AML-193 (cell line): ENCODE data around the gene SPON1.

ENCODE experiments used
- DNase-seq, 2 experiments: peaks; one replicate each; lab custom pipeline; 2025; lab: John Stamatoyannopoulos, UW

Gene SPON1

DNA sequence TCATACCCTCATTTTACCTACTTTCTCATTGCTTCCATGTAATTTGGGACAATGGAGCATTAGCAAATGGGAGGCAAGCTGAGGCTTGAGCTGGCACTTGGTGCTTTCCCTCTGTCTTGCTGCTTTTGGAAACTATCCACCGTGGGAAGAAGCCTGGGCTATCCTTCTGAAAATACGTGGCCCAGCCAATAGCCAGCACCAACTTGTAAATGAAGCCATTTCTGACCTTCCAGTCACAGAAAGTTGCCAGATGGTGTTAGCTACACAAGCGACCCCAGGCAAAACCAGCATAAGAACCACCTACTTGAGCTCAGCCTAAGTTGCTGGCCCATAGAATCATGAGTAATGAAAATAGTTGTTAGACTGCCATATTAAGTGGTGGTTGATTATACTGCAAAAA is 18.5 kb upstream of the SPON1 start:
- DNase-seq, result no peak

DNA sequence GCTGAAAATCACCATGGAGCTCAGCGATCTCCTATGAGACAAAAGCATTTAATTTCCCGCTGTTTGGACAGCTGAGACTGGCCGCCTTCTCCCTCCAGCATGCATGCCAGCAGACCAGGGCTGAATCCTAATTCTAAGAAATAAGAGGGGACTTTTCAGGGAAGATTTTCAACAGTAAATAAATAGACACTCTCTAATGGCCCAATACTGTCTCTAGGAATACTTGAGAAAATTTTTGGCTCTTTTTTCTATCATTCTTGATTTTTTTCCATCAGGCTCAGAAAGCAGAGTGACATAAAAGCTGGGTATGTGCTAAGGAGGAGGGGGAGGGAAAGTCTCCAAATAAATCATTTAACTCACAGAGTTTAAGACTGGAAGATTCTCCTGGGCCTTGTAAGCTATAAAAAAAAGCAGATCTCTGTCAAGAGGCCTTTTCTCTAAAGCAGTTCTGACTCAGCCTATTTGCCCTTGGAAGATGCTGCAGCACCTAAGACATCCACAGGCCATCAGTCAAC is 17.6 kb upstream of the SPON1 start:
- no peak for DNase-seq

DNA sequence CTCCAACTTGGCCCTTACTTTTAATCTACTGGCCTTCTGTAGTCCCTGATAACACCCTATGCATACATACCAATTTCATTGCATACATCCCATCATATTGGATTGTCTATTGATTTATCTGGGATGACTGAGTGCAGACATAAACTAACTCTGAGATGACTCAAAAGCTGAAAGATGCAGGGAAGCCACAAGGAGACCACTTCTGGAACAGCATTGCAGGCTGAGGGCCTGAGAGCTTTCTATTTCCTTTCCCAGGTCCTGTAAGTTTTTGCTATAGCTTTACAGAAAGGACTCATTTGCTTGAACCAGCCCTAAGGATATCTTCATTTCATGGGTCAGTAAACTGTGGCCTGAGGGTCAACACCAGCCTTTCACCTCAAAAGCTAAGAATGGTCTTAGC is 15.1 kb upstream of the SPON1 start:
- DNase-seq, result no peak

DNA sequence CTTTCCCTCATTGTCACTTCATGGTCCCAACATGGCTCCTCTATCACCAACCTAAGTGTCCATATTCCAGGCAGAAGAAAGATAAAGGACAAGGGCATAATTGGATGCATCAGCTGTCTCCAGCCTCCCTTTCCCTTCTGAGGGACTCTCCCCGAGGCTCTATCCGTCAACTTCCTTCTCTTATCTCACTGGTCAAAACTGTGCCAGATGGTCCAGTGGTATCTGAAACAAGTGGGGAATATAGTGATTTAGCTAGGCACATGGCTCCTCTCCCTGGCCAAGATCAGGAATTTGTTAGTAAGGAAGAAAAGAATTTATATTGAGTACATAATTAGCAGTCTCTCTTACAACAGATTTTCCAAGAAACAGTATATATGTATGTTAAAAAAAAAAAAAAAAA is 12.6 kb upstream of the SPON1 start:
- DNase-seq, result no peak

DNA sequence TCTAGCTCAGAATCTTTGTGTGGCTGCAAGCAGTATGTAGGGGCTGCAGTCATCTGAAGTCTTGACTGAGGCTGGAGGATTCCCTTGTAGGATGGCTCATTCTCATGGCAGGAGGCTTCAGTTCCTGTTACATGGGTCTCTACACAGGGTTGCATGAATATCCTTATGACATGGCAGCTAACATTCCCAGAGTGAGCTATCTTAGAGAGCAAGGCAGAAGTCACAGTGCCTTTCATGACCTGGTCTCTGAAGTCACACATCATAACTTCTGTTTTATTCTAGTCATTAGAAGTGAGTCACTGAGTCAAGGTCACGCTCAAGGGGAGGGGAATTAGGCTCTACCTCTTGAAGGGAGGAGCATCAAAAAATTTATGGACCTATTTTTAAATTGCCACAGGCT is 10.3 kb upstream of the SPON1 start:
- DNase-seq, result no peak

DNA sequence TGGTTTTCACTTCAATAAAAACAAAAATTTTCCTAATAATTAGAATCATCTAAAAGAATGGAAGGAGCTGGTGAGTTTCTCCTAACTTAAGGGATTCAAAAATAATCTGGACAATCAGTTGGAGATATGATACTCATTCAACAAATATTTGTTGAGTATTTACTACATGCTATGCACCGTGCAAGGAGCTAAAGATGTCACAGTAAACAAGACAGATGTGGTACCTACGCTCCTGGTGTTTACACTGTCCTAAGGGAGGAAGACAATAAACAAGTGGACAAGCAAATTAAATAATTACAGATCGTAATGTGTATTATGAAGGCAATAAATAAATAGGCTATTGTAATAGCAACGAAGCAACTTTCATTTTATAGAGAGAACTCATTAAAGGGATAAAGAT is 9.9 kb upstream of the SPON1 start:
- no peak for DNase-seq

DNA sequence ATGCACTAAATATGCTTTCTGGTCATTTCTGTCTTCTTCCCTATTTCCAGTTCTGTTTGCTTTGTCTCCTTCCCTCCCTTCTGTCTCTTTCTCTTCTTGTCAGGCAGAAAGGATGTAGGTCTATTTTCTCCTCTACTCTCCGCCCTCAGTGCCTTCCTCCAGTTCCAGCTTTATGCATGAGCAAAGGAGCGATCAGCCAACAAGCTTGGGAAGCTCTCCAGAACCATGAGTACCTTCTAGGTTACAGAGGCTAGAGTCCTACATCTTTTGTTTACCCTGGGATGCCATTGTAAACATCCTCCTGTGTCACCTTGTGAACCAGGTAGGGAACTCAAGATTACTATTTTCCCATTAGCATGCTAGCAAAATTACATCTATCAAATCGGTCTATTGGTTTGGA is 7.9 kb upstream of the SPON1 start:
- DNase-seq, result no peak

DNA sequence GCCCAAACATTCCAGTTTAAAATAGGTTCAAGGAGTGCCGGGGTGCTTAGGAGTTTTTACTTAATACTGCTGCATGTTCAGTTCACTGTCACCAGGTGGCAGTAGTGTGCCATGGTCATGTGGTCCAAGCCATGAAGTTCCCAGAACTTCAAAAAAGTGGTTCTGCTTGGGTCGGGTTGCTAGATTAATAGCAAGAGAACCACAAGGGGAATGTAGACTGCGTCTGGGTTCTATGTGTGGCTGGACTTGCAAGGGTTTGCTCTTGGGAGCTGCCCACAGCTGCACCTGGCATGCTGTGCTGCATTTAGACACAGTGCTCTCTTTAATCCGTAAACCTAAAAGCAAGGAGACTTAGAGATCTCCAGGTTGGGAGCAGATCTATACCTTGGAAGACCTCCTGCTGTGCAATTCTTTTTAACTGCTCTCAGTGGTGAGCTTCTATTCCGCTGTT is 6.5 kb upstream of the SPON1 start:
- peak; percentile 17 to 51 for DNase-seq

DNA sequence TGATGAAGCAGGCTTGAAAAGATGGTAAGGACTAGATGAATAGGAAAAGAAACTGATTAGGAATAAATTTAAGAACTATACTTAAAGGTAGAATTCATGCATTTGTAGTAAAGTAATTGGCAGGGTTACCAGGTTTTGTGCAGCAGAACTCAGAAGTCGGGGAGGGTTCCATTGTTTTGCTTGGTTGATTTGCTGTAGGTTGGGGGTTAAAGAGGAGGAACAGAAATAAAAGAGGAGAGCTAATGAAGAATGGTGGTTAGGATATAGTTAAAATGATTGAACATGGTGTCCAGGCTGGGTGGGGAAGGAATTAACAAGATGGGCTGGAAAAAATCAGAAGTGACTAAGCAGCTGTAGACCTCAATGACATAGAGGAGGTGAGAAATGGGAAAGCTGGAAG is 5.5 kb upstream of the SPON1 start:
- DNase-seq, result no peak

DNA sequence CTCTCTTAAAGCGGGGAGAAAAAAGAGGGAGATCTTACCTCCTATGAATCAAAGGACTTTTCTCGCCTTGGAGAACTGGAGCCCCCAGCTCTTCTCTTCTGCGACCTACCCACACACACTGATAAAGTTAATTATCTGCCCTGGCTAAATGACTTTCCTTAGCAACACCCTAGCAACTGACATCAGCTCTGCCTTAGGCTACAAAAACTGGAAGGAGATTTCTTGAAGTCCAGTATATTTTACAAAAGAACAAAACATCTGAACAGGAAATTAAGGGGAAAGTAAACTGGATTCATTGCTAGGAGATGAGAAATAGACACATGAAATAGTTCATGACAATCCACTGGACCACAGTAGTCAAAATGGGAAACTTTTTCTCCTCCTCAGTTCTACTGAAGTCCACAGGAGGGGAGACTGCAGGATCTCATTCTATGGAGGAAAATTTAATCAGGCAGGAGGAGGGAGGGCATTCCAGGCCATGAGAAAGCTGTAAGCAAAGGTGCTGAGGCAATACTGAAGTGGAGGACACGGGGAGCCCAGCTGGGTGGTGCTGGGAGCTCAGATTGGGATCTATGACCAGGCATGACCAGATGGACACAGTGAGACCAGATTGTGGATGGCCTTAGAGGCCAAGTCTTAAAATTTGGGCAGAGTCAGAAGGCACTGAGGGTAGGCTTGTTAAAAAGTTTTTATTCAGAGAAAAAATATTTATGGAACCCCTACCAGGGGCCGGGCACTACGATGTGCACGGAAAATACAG is 3.7 kb upstream of the SPON1 start:
- no peak for DNase-seq

DNA sequence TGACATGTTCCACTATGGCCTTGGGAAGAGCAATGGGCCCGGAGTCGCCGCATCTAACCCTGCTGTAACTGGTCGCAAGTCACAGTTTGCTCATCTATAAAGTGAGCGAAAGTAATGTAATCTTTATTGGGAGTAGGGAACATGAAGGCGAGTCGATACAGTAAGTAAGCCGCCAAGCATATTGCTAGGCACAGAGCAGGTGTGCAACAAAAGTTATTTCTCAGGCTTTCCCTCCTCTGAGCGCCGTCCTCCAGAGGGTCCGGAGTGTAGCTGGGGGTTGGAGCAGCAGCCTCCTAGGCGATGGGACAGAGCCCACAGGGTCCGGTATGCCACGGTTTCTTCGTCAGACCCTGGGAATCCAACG is 343 bp upstream of the SPON1 start:
- no peak for DNase-seq

DNA sequence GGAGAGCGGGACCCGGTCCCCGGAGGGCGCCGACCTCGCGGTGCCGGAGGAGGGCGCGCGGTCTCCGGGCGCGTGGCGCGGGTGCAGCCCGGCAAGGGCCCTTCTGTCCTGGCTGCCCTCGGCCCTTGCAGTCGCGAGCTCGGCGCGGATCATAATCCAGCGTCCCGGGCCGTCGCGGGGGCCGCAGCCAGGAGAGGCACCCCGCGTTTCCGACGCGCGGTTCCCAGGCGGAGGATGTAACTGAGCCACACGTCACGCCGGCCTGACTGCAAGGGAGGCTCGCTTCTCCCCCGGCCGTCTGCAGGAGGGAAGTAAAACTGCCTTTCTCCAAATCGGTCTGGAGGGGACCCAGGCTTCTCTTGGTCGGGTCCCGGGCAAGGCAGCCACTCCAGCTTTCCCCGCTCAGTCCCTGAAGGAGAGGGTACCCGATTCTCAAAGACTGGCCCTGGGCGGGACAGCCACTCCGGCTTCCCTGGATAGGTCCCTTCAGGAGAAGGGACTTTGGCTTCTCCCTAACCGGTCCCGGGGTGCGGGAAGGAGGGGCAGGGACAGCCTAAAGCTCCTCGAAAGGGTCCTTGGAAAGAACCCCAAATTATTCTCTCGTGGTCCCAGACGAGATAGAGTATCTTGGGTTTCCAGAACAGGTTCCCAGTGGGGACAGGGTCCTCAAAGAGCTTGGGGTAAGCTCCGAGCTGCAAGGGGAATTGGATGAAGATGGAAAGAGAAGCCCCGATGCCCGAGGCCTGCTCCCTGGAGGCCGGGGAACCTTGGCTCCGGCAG is 836 bp downstream of the SPON1 start:
- no peak for DNase-seq

DNA sequence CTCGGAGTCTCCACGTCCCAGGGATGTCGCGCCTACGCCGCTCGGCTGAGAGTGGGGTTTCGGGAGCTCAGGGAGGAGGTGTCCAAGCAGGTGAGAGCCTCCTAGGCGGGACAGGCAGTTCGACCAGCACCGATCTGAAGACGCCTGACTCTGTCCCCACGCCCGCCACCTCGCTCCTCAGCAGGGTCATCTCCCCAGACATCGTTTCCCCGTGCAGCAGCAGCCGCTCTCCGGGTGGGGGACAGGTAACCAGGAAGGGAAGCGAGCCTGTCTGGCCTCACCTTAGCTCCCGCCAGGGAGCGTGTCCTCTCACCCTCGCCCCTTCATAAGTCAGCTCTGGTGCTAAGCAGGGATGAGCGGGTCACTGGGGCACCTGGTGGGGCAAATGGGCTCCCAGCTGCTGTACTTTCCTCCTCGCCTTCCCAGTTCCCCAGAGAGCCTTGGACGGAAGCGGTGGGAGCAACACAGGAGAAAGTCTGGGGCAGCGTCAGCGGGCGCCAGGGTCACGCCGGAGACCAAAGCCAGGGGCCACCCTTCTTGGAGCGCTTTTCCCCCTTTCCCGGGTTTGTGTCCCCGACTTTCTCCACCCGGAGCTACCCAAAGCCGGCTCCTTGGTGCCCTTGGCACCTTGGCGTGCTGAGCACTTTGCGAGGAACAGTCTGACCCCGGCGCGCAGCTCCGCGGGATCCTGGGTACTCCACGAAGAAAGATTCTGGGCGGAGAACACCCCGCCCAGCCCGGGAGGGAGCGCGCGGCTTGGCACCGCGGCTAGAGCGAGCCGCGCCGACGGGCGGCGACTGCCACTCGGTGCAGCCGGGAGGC is 1.6 kb downstream of the SPON1 start:
- no peak for DNase-seq

DNA sequence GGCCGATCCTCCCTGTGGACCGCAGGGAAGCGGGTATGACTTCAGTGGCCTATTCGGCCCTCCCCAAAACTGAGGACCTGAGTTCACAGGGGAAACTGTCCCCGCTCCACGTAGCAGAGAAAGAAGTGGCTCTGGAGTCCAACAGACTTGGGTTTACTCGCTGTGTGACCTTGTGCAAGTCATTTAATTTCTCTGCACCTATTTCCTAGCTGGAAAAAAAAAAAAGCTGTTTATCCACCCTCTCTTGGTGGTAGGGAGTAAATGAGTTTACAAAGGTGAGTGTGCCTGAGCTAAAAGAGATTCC is 2.2 kb downstream of the SPON1 start:
- DNase-seq, result no peak

DNA sequence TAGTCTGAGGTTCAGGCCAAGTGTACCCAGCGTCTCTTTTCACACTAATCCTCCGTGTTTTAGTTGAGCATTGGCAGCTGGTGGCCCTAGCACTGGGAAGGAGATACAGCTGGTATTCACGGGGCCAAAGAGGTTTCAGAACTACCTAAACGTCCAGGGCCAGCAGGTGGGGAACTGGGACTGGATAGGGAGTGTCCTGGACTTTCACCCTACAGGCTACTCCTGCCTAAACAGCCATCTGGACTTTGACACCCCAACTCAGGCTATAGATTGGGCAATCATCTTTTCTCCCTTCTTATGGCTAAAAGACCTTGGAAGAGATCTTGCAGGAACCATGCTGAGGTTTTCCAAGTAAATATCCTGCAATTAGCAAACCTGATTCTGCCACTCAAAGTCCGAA is 2.8 kb downstream of the SPON1 start:
- no peak for DNase-seq

DNA sequence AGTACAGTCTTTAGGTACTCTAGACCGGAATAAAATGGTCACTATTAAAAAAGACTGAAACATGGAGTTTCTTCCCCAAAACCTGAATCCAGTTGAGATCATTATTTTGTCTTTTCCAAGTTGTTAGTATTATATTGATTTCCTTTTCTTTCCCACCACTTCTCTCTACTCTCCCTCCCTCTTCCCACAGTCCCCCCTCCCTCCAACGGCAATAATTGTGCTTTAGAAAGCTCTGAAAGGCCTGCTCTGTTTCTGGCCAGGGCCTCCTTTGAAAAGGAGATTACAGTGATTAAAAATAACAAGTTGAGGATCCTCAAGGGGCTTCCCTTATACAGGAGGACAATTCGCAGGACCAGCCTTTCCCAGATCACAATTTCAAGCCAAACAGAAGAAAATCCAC is 3.5 kb downstream of the SPON1 start:
- DNase-seq, result no peak

DNA sequence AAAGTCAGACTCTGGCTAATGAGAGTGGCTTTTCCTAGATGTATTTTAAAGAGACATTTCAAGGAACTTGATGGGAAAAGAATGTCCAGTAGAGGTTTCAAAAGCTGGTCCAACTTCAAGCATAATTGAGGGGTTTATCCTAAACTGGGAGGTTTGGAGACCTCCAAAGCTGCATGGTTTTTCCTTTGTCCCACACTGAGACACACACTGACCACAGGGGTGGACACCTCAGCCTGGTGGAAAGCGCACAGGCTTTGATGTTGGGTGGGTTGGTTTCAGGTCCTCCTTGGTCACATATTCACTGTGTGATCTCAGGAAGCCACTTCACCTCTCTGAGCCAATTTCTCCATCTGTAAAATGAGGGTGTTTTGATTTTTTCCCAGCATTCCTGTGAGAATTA is 4.0 kb downstream of the SPON1 start:
- no peak for DNase-seq

DNA sequence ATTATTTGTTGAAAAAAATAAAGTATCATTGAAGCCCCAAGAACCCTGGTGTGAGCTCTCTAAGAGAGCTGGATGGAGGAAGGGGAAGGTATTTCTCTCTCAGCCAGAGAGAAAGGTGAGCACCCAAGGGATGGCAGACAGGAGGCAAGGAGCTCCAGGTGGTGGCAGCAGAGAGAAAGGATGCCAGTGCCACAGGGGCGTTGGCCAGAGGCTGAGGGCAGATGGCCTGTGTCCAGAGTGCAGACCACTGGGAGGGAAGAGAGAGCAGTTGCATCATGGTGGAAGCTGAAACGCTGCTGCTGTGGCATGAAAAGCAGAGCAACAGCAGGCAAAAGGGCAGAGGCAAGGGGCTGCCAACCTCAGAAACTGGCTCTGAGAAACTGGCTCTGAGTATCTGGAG is 8.5 kb downstream of the SPON1 start:
- DNase-seq, result no peak

DNA sequence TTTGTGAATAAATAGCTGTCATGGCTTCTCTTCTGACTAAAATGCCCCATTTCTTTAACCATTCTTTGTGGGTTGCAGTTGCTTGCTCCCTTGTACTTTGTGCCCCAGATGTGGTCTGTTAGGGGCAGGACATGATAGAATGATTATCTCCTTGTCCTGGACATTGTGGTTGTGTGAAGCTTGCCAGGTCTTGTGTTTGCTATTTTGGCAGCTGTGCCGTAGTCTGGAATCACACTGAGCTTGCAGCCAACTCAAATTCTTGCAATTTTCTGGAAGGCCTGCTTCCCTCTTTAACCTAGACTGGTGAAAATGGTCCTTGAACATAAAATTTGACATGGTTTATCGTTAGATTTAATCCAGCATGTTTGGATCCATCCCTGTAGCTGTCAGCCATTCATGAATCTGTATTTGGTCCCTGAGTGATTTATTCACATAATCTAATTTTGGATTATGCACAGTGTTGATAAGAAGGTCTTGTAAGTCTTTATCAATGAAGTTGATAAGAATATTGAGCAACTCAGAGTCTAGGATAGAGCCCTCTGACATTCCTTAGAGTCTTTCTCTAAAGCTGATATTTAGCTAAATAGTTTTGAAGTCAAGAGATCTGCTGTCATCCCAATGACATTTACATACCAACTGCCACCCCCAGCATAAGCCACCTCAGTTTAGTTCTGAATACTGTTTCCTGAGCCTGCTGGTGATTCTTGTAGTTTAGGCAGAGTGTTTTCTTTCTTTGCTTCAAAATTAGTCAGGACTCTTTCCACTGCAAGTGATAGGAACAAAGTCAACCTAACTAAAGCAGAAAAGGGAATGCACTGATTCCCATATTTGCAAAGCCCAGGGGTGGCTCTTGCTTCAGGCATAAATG is 9.8 kb downstream of the SPON1 start:
- DNase-seq, result no peak

DNA sequence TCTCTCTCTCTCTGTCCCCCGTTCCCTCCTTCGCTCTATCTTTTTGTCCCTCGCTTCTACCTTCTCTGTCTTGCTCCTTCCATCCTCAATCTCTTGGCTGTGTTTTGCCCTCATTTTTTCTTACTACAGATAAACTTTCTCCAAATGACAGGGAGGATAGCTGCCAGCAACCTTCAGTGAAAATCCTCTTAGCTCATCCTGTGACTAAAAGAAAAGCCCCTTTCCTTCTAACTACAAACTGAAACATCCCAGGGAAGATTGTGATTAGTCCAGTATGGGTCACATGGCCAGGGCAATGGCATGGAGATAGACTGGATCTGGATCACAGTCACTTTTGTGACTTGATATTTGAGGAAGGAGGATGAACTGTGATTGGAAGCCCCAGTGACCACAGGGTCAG is 10.4 kb downstream of the SPON1 start:
- no peak for DNase-seq

DNA sequence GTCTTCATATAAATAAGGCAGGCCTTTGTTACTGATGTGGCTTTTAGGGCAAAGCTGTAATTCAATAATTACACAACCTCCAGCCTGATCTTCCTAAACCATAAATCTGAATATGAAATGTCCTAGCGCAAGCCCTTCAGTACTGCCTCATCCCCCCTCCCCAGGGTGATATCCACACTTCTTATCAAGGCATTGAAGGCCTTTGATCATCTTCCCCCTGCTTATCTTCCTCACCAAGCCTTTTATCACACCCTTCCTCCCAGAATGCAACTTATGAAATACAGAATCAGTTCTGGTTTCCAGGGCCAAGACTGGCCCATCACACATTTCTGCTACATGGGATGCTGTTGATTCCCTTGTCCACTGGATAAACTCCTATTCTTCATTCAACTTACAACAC is 12.1 kb downstream of the SPON1 start:
- no peak for DNase-seq
